Lower lobe of right lung (tissue), 2 donors: ENCODE measurements around the gene ADPRH. TPM values are rescaled to one million over a fixed set of nuclear protein-coding genes. Genes with fewer than 3 reads are reported as not detected.

Experiments used
- ATAC-seq, 2 donors: fragments of 200-7000 bp; cut with Tn5 transposase; one replicate each; pipeline ENCODE4 v1.9.1; 2020 to 2022; ENCODE audit warnings: mild to moderate bottlenecking in 2 of 2, moderate library complexity in 2 of 2
- DNase-seq: peaks from one replicate; pipeline ENCODE4 v3.0.0-alpha.2; 2020
- H3K27ac ChIP-seq: fragments of 200-600 bp; one replicate; pipeline ENCODE4 v1.8.0; 2022
- H3K27me3 ChIP-seq: fragments of 200-600 bp; one replicate; pipeline ENCODE4 v1.8.0; 2022; ENCODE audit warnings: low read depth
- H3K36me3 ChIP-seq: fragments of 200-600 bp; one replicate; pipeline ENCODE4 v1.8.0; 2022; ENCODE audit warnings: mild to moderate bottlenecking
- H3K4me1 ChIP-seq: fragments of 200-600 bp; one replicate; pipeline ENCODE4 v1.8.0; 2022
- H3K4me3 ChIP-seq: fragments of 200-600 bp; one replicate; pipeline ENCODE4 v1.8.0; 2022; ENCODE audit warnings: mild to moderate bottlenecking
- H3K9me3 ChIP-seq: fragments of 200-600 bp; one replicate; pipeline ENCODE4 v1.8.0; 2022
- CTCF ChIP-seq: fragments of 200-600 bp; IDR thresholded peaks from one replicate; pipeline ENCODE4 v1.8.0; 2022; ENCODE audit warnings: antibody characterized with exemption, mild to moderate bottlenecking
- intact Hi-C: fragments of 100-400 bp; cut with DNase I; formaldehyde crosslinking; loops from one replicate; pipeline ENCODE4 v1.11.0; 2022
- total RNA-seq: library from RNA; stranded (reverse); fragmentation: NEBNext Ultra II Directional; extraction: Animal tissue kit (Norgen Biotek cat#: 25700); gene quantifications from one replicate; pipeline ENCODE4 v1.2.1, GENCODE V29; 2021
- donor health status: DM: no; HTN: yes; CAD: no; lungs with severe emphysema.

The ADPRH gene
- total RNA-seq, 1 donor from 2014 or later, result 32.0 TPM

DNA sequence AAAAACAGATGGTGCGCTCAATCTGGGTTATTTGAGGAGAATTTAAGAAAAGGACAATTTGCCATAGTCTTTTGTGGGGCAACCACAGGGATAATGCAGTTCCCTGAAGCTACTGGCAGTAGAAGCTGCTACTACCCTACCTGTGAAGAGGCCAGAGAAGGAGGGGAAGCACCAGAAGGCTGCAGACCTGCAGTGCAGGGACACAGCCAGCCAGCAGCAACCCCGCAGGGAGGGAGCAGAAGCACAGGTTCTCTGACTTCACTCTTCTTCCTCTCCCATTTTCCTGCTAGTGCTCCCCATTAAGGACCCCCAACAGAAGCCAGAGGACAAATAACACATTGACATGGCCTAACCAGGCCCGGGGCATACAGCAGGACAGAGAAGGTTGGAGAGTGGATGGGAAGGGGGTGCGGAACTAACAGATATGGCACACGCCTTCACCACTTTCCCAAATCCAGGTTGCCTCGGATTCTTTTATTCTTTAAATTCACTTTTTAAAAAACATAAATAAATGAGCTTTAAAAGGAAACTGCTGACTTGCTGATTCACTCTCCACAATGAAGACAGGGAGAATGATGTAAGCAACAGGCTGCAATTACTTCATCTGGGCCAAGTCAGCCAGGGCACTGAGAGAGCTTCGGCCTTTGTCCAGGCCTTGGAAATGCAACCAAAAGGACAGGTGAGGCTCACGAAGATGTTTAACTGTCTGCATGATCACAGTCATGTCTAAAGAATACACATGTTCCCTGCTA, 51.0 kb downstream of the ADPRH start:
- ATAC-seq (peak; percentile 32 to 59), DNase-seq (no peak)
- H3K4me3 ChIP-seq, result no peak overlapping the region
- peaks cover 60% of the 10 kb centered on the region for H3K4me1 ChIP-seq
- intact Hi-C loops, result no loop called here
- no peak for TF ChIP-seq CTCF
- no peaks in the 10 kb centered on the region for H3K9me3 ChIP-seq
- peak overlapping the region; percentile 54 for H3K27ac ChIP-seq
- H3K27me3 ChIP-seq, result no peaks in the 10 kb centered on the region
- no peaks in the 10 kb centered on the region for H3K36me3 ChIP-seq

GRCh38 chr3:119630880-119631329, 51.6 kb downstream of the ADPRH start:
- Histone ChIP-seq H3K4me1 (peaks cover 56% of the 10 kb centered on the region), H3K4me3 (no peak overlapping the region), H3K27ac (peak overlapping the region; percentile 54), H3K27me3 (no peaks in the 10 kb centered on the region), H3K9me3 (no peaks in the 10 kb centered on the region), H3K36me3 (no peaks in the 10 kb centered on the region)
- no peak for TF ChIP-seq CTCF
- ATAC-seq, result peak; percentile 21 to 45
- intact Hi-C loops, result no loop called here
- DNase-seq, result no peak

DNA sequence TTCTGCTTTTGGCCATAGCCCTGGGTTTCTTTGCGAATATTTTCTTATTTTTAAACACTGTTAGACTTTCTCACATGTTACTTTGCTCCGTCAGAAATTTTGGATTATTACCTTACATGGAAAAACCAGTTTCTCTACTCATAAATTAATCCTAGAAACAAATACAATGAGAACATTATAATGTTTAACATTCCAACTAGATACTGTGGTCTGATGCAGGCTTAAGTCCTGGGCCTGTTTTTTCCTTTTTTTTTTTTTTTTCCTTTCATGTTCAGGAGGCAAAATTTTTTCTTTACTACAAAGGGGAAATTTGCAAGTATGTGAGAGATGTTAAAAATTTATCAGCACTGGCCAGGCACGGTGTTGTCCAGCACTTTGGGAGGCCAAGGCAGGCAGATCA, 52.2 kb downstream of the ADPRH start:
- DNase-seq, result no peak
- Histone ChIP-seq H3K4me3 (no peak overlapping the region), H3K27ac (peak overlapping the region; percentile 21), H3K36me3 (no peaks in the 10 kb centered on the region), H3K27me3 (no peaks in the 10 kb centered on the region), H3K9me3 (no peaks in the 10 kb centered on the region), H3K4me1 (peaks cover 58% of the 10 kb centered on the region)
- no peak for TF ChIP-seq CTCF
- intact Hi-C loops, result no loop called here
- ATAC-seq, result no peak

- ATAC-seq, result no peak
- H3K36me3 ChIP-seq, result no peaks in the 10 kb centered on the region
- no peaks in the 10 kb centered on the region for H3K9me3 ChIP-seq
- intact Hi-C loops, result no loop called here
- H3K27ac ChIP-seq, result no peak overlapping the region
- no peak for DNase-seq
- no peaks in the 10 kb centered on the region for H3K27me3 ChIP-seq
- no peak overlapping the region for H3K4me3 ChIP-seq
- TF ChIP-seq CTCF, result no peak
- peaks cover 59% of the 10 kb centered on the region for H3K4me1 ChIP-seq
These were observed 52.9 kb downstream of the ADPRH start for GRCh38 chr3:119632216-119632615.

- intact Hi-C loops, result no loop called here
- DNase-seq, result no peak
- Histone ChIP-seq H3K4me3 (no peak overlapping the region), H3K27ac (no peak overlapping the region), H3K9me3 (no peaks in the 10 kb centered on the region), H3K36me3 (no peaks in the 10 kb centered on the region), H3K4me1 (peaks cover 59% of the 10 kb centered on the region), H3K27me3 (no peaks in the 10 kb centered on the region)
- ATAC-seq, result no peak
- TF ChIP-seq CTCF, result no peak
These were observed 53.5 kb downstream of the ADPRH start for GRCh38 chr3:119632829-119633228.
